Fibroblast of peridontal ligament (primary cell): Measurements from ENCODE around the gene SLC24A5.

Experiments
- DNase-seq: peaks from one replicate; pipeline ENCODE4 v3.0.0-alpha.2; 2010; ENCODE audit errors: extremely low read depth

The SLC24A5 gene

GRCh38 chr15:48112242-48112641, 8.5 kb upstream of the SLC24A5 start:
- DNase-seq = peak; percentile 10

- DNase-seq = no peak
These were observed 1.5 kb upstream of the SLC24A5 start for GRCh38 chr15:48119277-48119676.

GRCh38 chr15:48121849-48122248, 1.1 kb downstream of the SLC24A5 start:
- DNase-seq = no peak

GRCh38 chr15:48126667-48127355, 6.0 kb downstream of the SLC24A5 start:
- no peak for DNase-seq

GRCh38 chr15:48131324-48131723, 10.5 kb downstream of the SLC24A5 start:
- no peak for DNase-seq

GRCh38 chr15:48132874-48133273, 12.1 kb downstream of the SLC24A5 start:
- DNase-seq = no peak

GRCh38 chr15:48143856-48144255, 23.1 kb downstream of the SLC24A5 start:
- peak; percentile 12 for DNase-seq

- DNase-seq = peak; percentile 39
These were observed 24.1 kb downstream of the SLC24A5 start for GRCh38 chr15:48144889-48145288.

GRCh38 chr15:48145923-48146322, 25.1 kb downstream of the SLC24A5 start:
- peak; percentile 46 for DNase-seq

GRCh38 chr15:48147358-48147757, 26.6 kb downstream of the SLC24A5 start:
- no peak for DNase-seq

GRCh38 chr15:48149858-48150257, 29.1 kb downstream of the SLC24A5 start:
- no peak for DNase-seq

- DNase-seq = no peak
These were observed 32.7 kb downstream of the SLC24A5 start for GRCh38 chr15:48153526-48153925.

- DNase-seq = no peak
These were observed 47.8 kb downstream of the SLC24A5 start for GRCh38 chr15:48168616-48169015.

GRCh38 chr15:48170981-48171380, 50.2 kb downstream of the SLC24A5 start:
- no peak for DNase-seq

- DNase-seq = no peak
These were observed 54.3 kb downstream of the SLC24A5 start for GRCh38 chr15:48175126-48175525.

GRCh38 chr15:48176112-48176511, 55.3 kb downstream of the SLC24A5 start:
- DNase-seq = no peak

- no peak for DNase-seq
These were observed 56.2 kb downstream of the SLC24A5 start for GRCh38 chr15:48176957-48177356.

GRCh38 chr15:48177383-48177765, 56.6 kb downstream of the SLC24A5 start:
- peak; percentile 59 for DNase-seq

- DNase-seq = peak; percentile 51
These were observed 57.2 kb downstream of the SLC24A5 start, which contains the start of gene MYEF2 for GRCh38 chr15:48177766-48178647. MYEF2 (minus strand) TSS chr15:48178295; CDS start chr15:48178237, 58 bp downstream.

GRCh38 chr15:48178648-48178931, 57.8 kb downstream of the SLC24A5 start:
- DNase-seq = no peak

GRCh38 chr15:48182749-48183148, 62.0 kb downstream of the SLC24A5 start:
- no peak for DNase-seq

- DNase-seq = no peak
These were observed 64.7 kb downstream of the SLC24A5 start for GRCh38 chr15:48185529-48185928.

- DNase-seq = no peak
These were observed 65.5 kb downstream of the SLC24A5 start for GRCh38 chr15:48186271-48186670.
